Endothelial cell of umbilical vein (primary cell): ENCODE measurements around the gene FAM210A. TPM values are rescaled to one million over a fixed set of nuclear protein-coding genes. Genes with fewer than 3 reads are reported as not detected.

ENCODE experiments used
- BruUV-seq: library from RNA; stranded (reverse); fragments of 400-500 nt; replicated peaks from 2 replicates; lab custom pipeline; 2021; lab: Mats Ljungman, UMichigan
- CTCF ChIA-PET: fragments of 300-600, 350-600 bp; sonication (Branson Sonifier 250); formaldehyde crosslinking; loops from one replicate; lab custom pipeline; 2021; ENCODE audit warnings: antibody characterized with exemption, inconsistent platforms; lab: Charles Lee
- POLR2A ChIA-PET: fragments of 300-600, 350-600 bp; sonication (Branson Sonifier 250); formaldehyde crosslinking; loops from one replicate; lab custom pipeline; 2021; ENCODE audit warnings: antibody characterized with exemption, inconsistent platforms; lab: Charles Lee
- DNase-seq: peaks from one replicate; pipeline ENCODE4 v3.0.0-alpha.2; 2011; ENCODE audit warnings: low read depth, low spot score
- FAIRE-seq: peaks from 2 replicates; lab custom pipeline; 2011; peaks lifted over from hg19 to GRCh38; lab: Jason Lieb, UNC
- H2AFZ ChIP-seq: 2 replicates; pipeline ENCODE4 v1.6.0; 2012; ENCODE audit warnings: low read depth, low read length, control low read depth, inconsistent platforms
- H3K27ac ChIP-seq: 2 replicates; pipeline ENCODE4 v1.5.1; 2011; ENCODE audit warnings: low read depth, mild to moderate bottlenecking, control low read depth, low read length, moderate library complexity; ENCODE audit not compliant: insufficient read depth
- H3K27me3 ChIP-seq, 2 experiments: 2 replicates each; pipeline versions ENCODE4 v1.6.0 to v1.6.1; 2011; ENCODE audit warnings: low read length in 2 of 2, mixed read lengths in 1 of 2; ENCODE audit not compliant: control insufficient read depth in 2 of 2, insufficient read depth in 2 of 2
- H3K36me3 ChIP-seq, 2 experiments: 2 replicates in 1 of 2; 3 replicates in 1 of 2; pipeline ENCODE4 v1.5.1; 2011; ENCODE audit warnings: low read length in 2 of 2, mild to moderate bottlenecking in 1 of 2, moderate library complexity in 1 of 2; ENCODE audit not compliant: control insufficient read depth in 2 of 2, insufficient read depth in 2 of 2; ENCODE audit errors: extremely low read depth in 1 of 2
- H3K4me1 ChIP-seq: 3 replicates; pipeline ENCODE4 v1.5.1; 2011; ENCODE audit warnings: mild to moderate bottlenecking, low read length; ENCODE audit not compliant: control insufficient read depth, insufficient read depth; ENCODE audit errors: extremely low read depth
- H3K4me2 ChIP-seq: 2 replicates; pipeline ENCODE4 v1.6.1; 2011; ENCODE audit warnings: low read length, control low read depth, mixed read lengths; ENCODE audit not compliant: insufficient read depth
- H3K4me3 ChIP-seq, 3 experiments: fragments of 200-600 bp in 1 of 3; sonication (generic), shearing (Covaris generic) in 1 of 3; replicated peaks in 1 of 3; 2 replicates each; pipeline ENCODE4 v1.5.1; 2011 to 2016; ENCODE audit warnings: control low read depth in 3 of 3, low read length in 3 of 3, mild to moderate bottlenecking in 2 of 3, inconsistent platforms in 1 of 3, low read depth in 1 of 3, moderate library complexity in 1 of 3; ENCODE audit not compliant: insufficient read depth in 1 of 3
- H3K79me2 ChIP-seq: 2 replicates; pipeline ENCODE4 v1.6.0; 2012; ENCODE audit warnings: low read length, inconsistent platforms; ENCODE audit not compliant: control insufficient read depth, insufficient read depth
- H3K9ac ChIP-seq: replicated peaks from 2 replicates; pipeline ENCODE3; 2011; ENCODE audit warnings: low read length, control low read depth; ENCODE audit not compliant: insufficient read depth; ENCODE audit errors: extremely low read depth
- H3K9me1 ChIP-seq: replicated peaks from 3 replicates; pipeline ENCODE4 v1.6.0; 2011; ENCODE audit warnings: mild to moderate bottlenecking, low read length; ENCODE audit not compliant: control insufficient read depth, insufficient read depth; ENCODE audit errors: extremely low read depth
- H3K9me3 ChIP-seq: replicated peaks from 2 replicates; pipeline ENCODE4 v1.5.1; 2012; ENCODE audit warnings: low read length, inconsistent platforms; ENCODE audit not compliant: control insufficient read depth, insufficient read depth
- H4K20me1 ChIP-seq: replicated peaks from 2 replicates; pipeline ENCODE3; 2011; ENCODE audit warnings: mild to moderate bottlenecking, low read length; ENCODE audit not compliant: control insufficient read depth, insufficient read depth; ENCODE audit errors: extremely low read depth
- EZH2 ChIP-seq: IDR thresholded peaks from 2 replicates; pipeline ENCODE4 v1.6.1; 2012; ENCODE audit warnings: borderline replicate concordance, low read depth, mild to moderate bottlenecking, moderate library complexity, low read length, inconsistent platforms; ENCODE audit not compliant: severe bottlenecking
- FOS ChIP-seq: IDR thresholded peaks from 2 replicates; pipeline ENCODE4 v1.6.1; 2011; ENCODE audit warnings: mild to moderate bottlenecking, low read length, moderate library complexity, borderline replicate concordance; ENCODE audit not compliant: insufficient read depth
- GATA2 ChIP-seq: IDR thresholded peaks from 2 replicates; pipeline ENCODE4 v1.7.0; 2011; ENCODE audit warnings: low read depth, mild to moderate bottlenecking, moderate library complexity, mixed read lengths, low read length; ENCODE audit not compliant: insufficient read length, insufficient read depth
- JUN ChIP-seq: IDR thresholded peaks from 2 replicates; pipeline ENCODE4 v1.6.1; 2011; ENCODE audit warnings: borderline replicate concordance, low read depth; ENCODE audit not compliant: insufficient read length, insufficient read depth
- MAX ChIP-seq: IDR thresholded peaks from 2 replicates; pipeline ENCODE4 v1.6.1; 2011; ENCODE audit not compliant: insufficient read depth, insufficient read length
- MYC ChIP-seq: IDR thresholded peaks from one replicate; pipeline ENCODE4 v1.6.1; 2011; ENCODE audit warnings: mild to moderate bottlenecking, low read depth, low read length
- POLR2A ChIP-seq: IDR thresholded peaks from 2 replicates; pipeline ENCODE4 v1.6.1; 2012; ENCODE audit warnings: low read depth, mild to moderate bottlenecking, control low read depth, low read length
- POLR2AphosphoS5 ChIP-seq: IDR thresholded peaks from 2 replicates; pipeline ENCODE4 v1.6.1; 2012; ENCODE audit warnings: low read depth, mild to moderate bottlenecking, control low read depth, low read length, moderate library complexity; ENCODE audit not compliant: insufficient read depth
- dilution Hi-C: fragments of 300-500 bp; cut with MboI; formaldehyde crosslinking; loops from one replicate; pipeline ENCODE4 v1.15.0; 2019; ENCODE audit warnings: low sequenced_read_pairs; ENCODE audit not compliant: extremely low pct_ligation_motif_present
- intact Hi-C: fragments of 100-400 bp; cut with micrococcal nuclease; formaldehyde crosslinking; loops from one replicate; pipeline ENCODE4 v1.10.0; 2022
- polyA plus RNA-seq, 4 experiments: library from polyadenylated mRNA; depleted of rRNA in 3 of 4; stranded (reverse) in 3 of 4; unstranded in 1 of 4; fragments of >200 nt; gene quantifications; 2 replicates each; pipeline versions ENCODE4 v1.2.1 to v1.2.3, GENCODE V29; 2011 to 2012; ENCODE audit warnings: missing spikeins in 1 of 4
- total RNA-seq: library from RNA; stranded (reverse); gene quantifications from 2 replicates; pipeline ENCODE4 v1.2.3, GENCODE V29; 2021
- TF ChIP-seq, protein P1 (sequence below), 2 donors: IDR thresholded peaks; 1 replicate in 1 of 2; 2 replicates in 1 of 2; pipeline ENCODE4 v1.5.1; 2011; ENCODE audit warnings: low read length in 2 of 2, mild to moderate bottlenecking in 2 of 2, moderate library complexity in 2 of 2, control low read depth in 1 of 2, inconsistent platforms in 1 of 2, low read depth in 1 of 2; ENCODE audit not compliant: insufficient read depth in 1 of 2; ENCODE audit errors: extremely low read depth in 1 of 2

FAM210A gene
- total and polyA plus RNA-seq, 2 donors (not counting 3 experiments of a cell fraction or from before 2014, with no cell fraction given), result 7.1 to 17.3 TPM

GRCh38 chr18:13625355-13625754, 101.0 kb downstream of the FAM210A start:
- H3K9me3 ChIP-seq, result no peaks in the 10 kb centered on the region
- no peak overlapping the region for H3K27ac ChIP-seq
- no peak overlapping the region for H3K4me2 ChIP-seq
- FAIRE-seq (no peak), DNase-seq (no peak)
- no peaks in the 10 kb centered on the region for H4K20me1 ChIP-seq
- H3K36me3 ChIP-seq, result no peaks in the 10 kb centered on the region
- H3K9ac ChIP-seq, result no peak overlapping the region
- H3K9me1 ChIP-seq, result no peaks in the 10 kb centered on the region
- dilution Hi-C loops, result no loop called here
- H3K27me3 ChIP-seq, result no peaks in the 10 kb centered on the region
- H2AFZ ChIP-seq, result no peak overlapping the region
- BruUV-seq, result no TSS peak
- no peak overlapping the region for H3K4me3 ChIP-seq
- H3K4me1 ChIP-seq, result no peaks in the 10 kb centered on the region
- TF ChIP-seq MYC (no peak), POLR2A (no peak), FOS (no peak), MAX (no peak), JUN (no peak), GATA2 (no peak), EZH2 (no peak), POLR2AphosphoS5 (no peak)
- TF ChIP-seq, protein P1, sequence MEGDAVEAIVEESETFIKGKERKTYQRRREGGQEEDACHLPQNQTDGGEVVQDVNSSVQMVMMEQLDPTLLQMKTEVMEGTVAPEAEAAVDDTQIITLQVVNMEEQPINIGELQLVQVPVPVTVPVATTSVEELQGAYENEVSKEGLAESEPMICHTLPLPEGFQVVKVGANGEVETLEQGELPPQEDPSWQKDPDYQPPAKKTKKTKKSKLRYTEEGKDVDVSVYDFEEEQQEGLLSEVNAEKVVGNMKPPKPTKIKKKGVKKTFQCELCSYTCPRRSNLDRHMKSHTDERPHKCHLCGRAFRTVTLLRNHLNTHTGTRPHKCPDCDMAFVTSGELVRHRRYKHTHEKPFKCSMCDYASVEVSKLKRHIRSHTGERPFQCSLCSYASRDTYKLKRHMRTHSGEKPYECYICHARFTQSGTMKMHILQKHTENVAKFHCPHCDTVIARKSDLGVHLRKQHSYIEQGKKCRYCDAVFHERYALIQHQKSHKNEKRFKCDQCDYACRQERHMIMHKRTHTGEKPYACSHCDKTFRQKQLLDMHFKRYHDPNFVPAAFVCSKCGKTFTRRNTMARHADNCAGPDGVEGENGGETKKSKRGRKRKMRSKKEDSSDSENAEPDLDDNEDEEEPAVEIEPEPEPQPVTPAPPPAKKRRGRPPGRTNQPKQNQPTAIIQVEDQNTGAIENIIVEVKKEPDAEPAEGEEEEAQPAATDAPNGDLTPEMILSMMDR (IDR thresholded peaks at IDR 0.05; ENCODE audit: extremely low read depth in 1 of 2, insufficient read depth in 1 of 2, low read depth in 1 of 2, low read length in 2 of 2), result no peak
- H3K79me2 ChIP-seq, result no peaks in the 10 kb centered on the region
- intact Hi-C loops, result no loop called here
- ChIA-PET POLR2A (no interaction called here), CTCF (interaction anchor here (1.0 kb wide), 1 partner anchor 67 kb away, joined by 4 read pairs; no protein-coding TSS in a partner anchor)
